GM03348 (cell line): Measurements from ENCODE around the gene GUSB.
"Not testable (repeated sequence)": the region's sequence is repeated elsewhere in the genome, so short reads cannot be mapped to it uniquely, and the experiment has no call there.

Experiments
- DNase-seq: peaks from one replicate; pipeline ENCODE4 v3.0.0; 2012; ENCODE audit warnings: low spot score

Gene GUSB

DNA sequence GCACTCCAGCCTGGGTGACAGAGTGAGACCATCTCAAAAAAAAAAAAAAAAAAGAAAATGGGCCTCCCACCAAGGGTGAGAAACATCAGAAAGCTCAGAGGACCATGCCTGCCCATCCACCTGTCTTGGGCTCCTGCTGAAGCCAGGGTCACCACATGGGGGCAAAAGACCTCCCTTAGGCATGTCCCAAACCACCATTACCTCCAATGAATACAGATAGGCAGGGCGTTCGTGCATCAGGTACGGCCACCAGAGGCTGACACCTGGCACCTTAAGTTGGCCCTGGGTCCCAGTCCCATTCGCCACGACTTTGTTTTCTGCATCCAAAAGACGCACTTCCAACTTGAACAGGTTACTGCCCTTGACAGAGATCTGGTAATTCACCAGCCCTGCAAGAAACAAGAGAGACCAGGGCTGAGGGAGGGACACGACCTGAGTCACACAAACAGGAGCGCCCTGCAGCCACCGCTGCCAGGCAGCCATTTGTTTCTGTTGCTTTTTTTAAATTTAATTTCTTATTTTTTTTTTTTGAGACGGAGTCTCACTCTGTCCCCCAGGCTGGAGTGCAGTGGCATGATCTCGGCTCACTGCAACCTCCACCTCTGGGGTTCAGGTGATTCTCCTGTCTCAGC is 6.1 kb downstream of the GUSB start:
- DNase-seq: no peak

GRCh38 chr7:65974876-65975275 is 7.1 kb downstream of the GUSB start:
- DNase-seq: no peak

DNA sequence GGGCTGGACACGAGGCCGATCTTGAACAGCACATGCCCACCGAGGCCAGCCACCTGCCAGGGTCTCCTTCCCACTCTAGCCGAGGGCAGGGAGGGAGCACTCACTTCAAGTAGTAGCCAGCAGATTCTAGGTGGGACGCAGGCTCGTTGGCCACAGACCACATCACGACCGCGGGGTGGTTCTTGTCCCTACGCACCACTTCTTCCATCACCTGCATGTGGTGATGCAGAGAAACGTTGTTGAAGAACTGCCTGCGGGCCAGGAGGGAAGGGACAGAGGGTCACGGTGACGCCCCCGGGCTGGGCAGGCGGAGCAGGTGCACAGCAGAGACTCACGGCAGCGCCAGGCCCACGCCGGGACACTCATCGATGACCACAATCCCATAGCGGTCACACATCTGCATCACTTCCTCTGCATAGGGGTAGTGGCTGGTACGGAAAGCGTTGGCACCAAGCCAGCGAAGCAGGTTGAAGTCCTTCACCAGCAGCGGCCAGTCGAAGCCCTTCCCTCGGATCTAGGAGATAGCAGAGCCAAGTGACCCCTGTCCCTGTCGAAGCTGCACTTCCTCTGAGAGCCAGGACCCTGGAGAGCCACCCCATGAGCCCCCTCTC is 7.7 kb downstream of the GUSB start:
- DNase-seq: no peak

GRCh38 chr7:65972976-65973375 is 9.0 kb downstream of the GUSB start:
- no peak for DNase-seq

GRCh38 chr7:65971021-65971420 is 11.0 kb downstream of the GUSB start:
- DNase-seq: no peak

GRCh38 chr7:65968256-65969185 is 13.5 kb downstream of the GUSB start:
- no peak for DNase-seq

DNA sequence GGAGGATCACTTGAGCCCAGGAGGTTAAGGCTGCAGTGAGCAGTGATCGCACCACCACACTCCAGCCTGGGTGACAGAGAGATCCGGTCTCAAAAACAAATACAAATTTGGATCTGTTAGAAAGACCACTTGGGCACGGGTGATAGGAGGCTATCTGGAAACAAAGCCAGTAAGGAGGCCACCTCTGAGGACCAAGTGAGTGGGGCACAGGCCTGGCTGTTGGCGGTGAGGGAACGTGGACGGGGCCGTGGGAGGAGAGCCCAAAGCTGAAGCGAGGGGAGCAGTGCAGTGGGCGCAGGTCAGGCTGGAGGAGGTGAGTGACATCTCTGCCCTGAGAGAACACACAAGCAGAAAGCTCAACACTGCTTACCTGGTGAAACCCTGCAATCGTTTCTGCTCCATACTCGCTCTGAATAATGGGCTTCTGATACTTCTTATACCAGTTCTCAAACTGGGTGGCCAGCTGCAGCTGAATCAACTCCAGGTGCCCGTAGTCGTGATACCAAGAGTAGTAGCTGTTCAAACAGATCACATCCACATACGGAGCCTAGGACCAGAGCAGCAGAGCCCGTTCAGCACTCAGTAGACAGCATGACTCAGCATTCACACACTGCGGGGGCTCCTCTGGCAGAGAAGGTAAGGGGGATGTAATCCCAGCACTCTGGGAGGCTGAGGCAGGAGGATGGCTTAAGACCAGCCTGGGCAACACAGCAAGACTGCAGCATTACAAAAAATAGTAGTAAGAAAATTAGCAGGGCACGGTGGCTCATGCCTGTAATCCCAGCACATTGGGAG is 14.5 kb downstream of the GUSB start:
- DNase-seq: no peak

DNA sequence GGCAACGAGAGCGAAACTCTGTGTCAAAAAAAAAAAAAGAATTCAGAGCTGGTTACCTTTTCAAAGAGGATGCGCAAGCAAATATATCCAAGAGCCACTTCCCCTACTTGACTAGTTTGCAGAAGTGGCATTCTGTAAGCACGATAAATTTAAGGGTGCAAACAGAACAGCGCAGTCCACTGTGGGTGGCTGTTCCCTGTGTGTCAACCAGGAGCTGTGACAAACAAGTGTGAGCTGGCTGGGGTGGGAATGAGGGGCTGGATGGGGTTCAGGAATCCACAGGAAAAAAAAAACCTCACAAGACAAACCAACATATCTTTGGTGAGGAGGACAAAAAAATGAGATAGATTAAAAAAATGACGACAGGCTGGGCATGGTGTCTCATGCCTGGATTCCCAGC is 15.9 kb downstream of the GUSB start:
- DNase-seq: no peak

- DNase-seq: not testable (repeated sequence)
Measured at GRCh38 chr7:65964671-65965070, 17.3 kb downstream of the GUSB start.

GRCh38 chr7:65962033-65962432 is 20.0 kb downstream of the GUSB start:
- no peak for DNase-seq

DNA sequence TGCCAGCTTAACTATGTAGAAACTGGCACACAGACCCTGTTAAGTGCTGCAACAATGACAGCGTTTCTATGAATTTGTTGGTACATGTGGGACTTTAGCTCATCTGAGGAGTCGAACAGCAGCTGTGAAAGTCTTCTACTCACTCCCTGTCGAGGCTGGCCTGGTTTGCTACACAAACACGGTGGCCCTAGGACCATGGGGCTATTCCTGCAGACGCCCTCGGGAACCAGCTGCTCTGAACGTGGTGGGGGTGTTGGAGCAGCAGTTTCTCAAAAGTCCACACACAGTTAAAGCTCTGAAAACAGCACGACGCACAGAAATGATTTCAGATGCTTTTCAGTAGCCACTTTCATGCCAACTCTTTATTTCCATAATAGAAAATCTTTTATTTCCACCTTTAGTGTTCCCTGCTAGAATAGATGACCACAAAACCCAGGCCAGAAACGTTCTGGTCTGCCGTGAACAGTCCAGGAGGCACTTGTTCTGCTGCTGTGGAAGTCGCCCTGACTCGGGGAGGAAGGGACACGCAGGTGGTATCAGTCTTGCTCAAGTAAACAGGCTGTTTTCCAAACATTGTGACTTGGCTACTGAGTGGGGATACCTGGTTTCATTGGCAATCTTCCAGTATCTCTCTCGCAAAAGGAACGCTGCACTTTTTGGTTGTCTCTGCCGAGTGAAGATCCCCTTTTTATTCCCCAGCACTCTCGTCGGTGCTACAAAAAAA is 21.5 kb downstream of the GUSB start:
- DNase-seq: no peak

GRCh38 chr7:65955718-65956117 is 26.3 kb downstream of the GUSB start:
- no peak for DNase-seq

GRCh38 chr7:65953890-65954450 is 28.0 kb downstream of the GUSB start:
- DNase-seq: no peak

GRCh38 chr7:65953001-65953720 is 28.9 kb downstream of the GUSB start:
- DNase-seq: no peak

DNA sequence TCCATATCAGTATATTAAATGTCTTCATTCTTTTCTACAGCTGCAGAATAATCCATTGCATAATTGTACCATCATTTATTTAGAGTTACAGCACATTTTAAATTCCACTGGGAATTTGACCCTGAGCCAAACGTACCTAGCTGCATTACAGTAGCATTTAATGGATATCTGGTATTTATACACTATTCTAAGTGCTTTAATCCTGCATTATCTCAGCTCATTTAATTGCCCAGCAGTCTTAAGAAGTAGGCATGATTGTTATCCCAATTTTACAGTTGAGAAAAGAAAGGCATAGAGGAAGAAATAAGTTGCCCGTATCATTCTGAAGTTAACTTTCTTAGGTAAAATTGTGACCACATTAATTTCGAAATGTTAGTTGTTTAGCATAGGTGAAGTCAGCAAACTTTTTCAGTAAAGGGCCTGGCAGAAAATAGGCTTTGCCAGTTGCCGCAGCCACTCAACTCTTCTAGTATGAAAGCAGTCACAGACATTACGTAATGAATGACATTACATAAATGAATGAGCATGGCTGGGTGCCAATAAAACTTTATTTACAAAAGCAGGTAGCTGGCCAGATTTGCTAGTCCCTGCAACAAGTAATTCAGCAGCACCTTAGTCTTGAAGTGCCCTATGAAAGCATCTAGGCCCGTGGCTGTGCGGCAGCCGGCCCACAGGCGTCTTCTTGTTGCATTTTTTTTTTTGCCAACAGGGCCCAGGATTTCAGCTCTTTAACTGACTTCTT is 30.0 kb downstream of the GUSB start:
- DNase-seq: no peak

- DNase-seq: no peak
Measured at GRCh38 chr7:65946904-65947303, 35.1 kb downstream of the GUSB start.

- not testable (repeated sequence) for DNase-seq
Measured at GRCh38 chr7:65945787-65946186, 36.2 kb downstream of the GUSB start.

GRCh38 chr7:65938336-65938895 is 43.6 kb downstream of the GUSB start:
- DNase-seq: peak; percentile 23

DNA sequence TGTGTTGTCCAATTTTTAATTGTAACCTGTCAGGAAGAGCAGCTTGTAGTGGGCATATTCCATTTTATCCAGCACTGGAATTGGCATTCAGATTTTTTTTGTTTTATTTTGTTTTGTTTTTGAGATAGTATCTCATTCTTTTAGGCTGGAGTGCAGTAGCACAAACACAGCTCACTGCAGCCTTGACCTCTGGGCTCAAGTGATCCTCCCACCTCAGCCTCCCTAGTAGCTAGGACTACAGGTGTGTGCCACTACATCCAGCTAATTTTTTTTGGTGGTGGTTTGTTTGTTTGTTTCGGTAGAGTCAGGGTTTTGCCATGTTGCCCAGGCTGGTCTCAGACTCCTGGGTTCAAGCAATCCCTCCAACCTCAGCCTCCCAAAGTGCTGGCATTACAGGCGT is 44.7 kb downstream of the GUSB start:
- no peak for DNase-seq

DNA sequence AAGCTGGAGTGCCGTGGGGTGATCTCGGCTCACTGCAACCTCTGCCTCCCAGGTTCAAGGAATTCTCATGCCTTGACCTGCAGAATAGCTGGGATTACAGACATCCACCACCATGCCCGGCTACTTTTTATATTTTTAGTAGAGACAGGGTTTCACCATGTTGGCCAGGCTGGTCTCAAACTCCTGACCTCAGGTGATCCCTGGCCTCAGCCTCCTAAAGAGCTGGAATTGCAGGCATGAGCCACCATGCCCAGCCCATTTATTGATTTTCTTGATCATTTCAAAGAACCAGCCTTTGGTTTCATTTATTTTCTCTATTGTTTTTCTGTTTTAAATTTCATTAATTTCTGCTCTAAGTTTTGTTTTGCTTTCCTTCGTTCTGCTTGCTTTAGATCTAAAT is 50.3 kb downstream of the GUSB start:
- no peak for DNase-seq
